Renal cortex interstitium (tissue), 15 donors: ENCODE data around the gene LAGE3. TPM values are rescaled to one million over a fixed set of nuclear protein-coding genes. Genes with fewer than 3 reads are reported as not detected.

Experiments used
- DNase-seq, 11 donors: peaks; one replicate each; pipeline ENCODE4 v3.0.0-alpha.2; 2013; ENCODE audit warnings: low read depth in 9 of 11, low spot score in 4 of 11; ENCODE audit errors: extremely low read depth in 1 of 11
- long read RNA-seq, 16 experiments: transcript quantifications; one replicate each; lab custom pipeline, GENCODE V29; 2026
- polyA plus RNA-seq, 3 donors: library from polyadenylated mRNA; unstranded; fragments of 120-200 nt; gene quantifications; one replicate each; pipeline ENCODE4 v1.2.1, GENCODE V29; 2013; ENCODE audit not compliant: insufficient read length in 3 of 3

LAGE3 gene
- 10 to 100 TPM in 2 of 3 donors, 1 to 10 TPM in 1; 9.2 to 14.9 (median 11.8) TPM for polyA plus RNA-seq
- long read RNA-seq, donor 1, transcript LAGE3-201 (3 exons, 949 nt) = major isoform, 17 of 17 reads
- long read RNA-seq, donor 1, partial matches to known transcripts = 0 of 17 reads
- long read RNA-seq, donor 1, other reads (novel, unspliced or antisense) = 0 of 17 reads
- long read RNA-seq, donor 2, transcript LAGE3-201 (3 exons, 949 nt) = major isoform, 29 of 29 reads
- long read RNA-seq, donor 2, partial matches to known transcripts = 0 of 29 reads
- long read RNA-seq, donor 2, other reads (novel, unspliced or antisense) = 0 of 29 reads
- long read RNA-seq, donor 3, transcript LAGE3-201 (3 exons, 949 nt) = major isoform, 31 of 31 reads
- long read RNA-seq, donor 3, partial matches to known transcripts = 0 of 31 reads
- long read RNA-seq, donor 3, other reads (novel, unspliced or antisense) = 0 of 31 reads
- long read RNA-seq, donor 4, transcript LAGE3-201 (3 exons, 949 nt) = major isoform, 21 of 21 reads
- long read RNA-seq, donor 4, partial matches to known transcripts = 0 of 21 reads
- long read RNA-seq, donor 4, other reads (novel, unspliced or antisense) = 0 of 21 reads
- long read RNA-seq, donor 5, transcript LAGE3-201 (3 exons, 949 nt) = major isoform, 41 of 41 reads
- long read RNA-seq, donor 5, partial matches to known transcripts = 0 of 41 reads
- long read RNA-seq, donor 5, other reads (novel, unspliced or antisense) = 0 of 41 reads
- long read RNA-seq, donor 6, transcript LAGE3-201 (3 exons, 949 nt) = major isoform, 27 of 27 reads
- long read RNA-seq, donor 6, partial matches to known transcripts = 0 of 27 reads
- long read RNA-seq, donor 6, other reads (novel, unspliced or antisense) = 0 of 27 reads
- long read RNA-seq, donor 7, transcript LAGE3-201 (3 exons, 949 nt) = major isoform, 30 of 30 reads
- long read RNA-seq, donor 7, partial matches to known transcripts = 0 of 30 reads
- long read RNA-seq, donor 7, other reads (novel, unspliced or antisense) = 0 of 30 reads
- long read RNA-seq, donor 8, transcript LAGE3-201 (3 exons, 949 nt) = major isoform, 45 of 45 reads
- long read RNA-seq, donor 8, partial matches to known transcripts = 0 of 45 reads
- long read RNA-seq, donor 8, other reads (novel, unspliced or antisense) = 0 of 45 reads
- long read RNA-seq, donor 9, transcript LAGE3-201 (3 exons, 949 nt) = major isoform, 37 of 37 reads
- long read RNA-seq, donor 9, partial matches to known transcripts = 0 of 37 reads
- long read RNA-seq, donor 9, other reads (novel, unspliced or antisense) = 0 of 37 reads
- long read RNA-seq, donor 10, transcript LAGE3-201 (3 exons, 949 nt) = major isoform, 26 of 31 reads
- long read RNA-seq, donor 10, partial matches to known transcripts = 5 of 31 reads
- long read RNA-seq, donor 10, other reads (novel, unspliced or antisense) = 0 of 31 reads
- long read RNA-seq, donor 11, transcript LAGE3-201 (3 exons, 949 nt) = major isoform, 24 of 24 reads
- long read RNA-seq, donor 11, partial matches to known transcripts = 0 of 24 reads
- long read RNA-seq, donor 11, other reads (novel, unspliced or antisense) = 0 of 24 reads
- long read RNA-seq, donor 12, transcript LAGE3-201 (3 exons, 949 nt) = major isoform, 13 of 13 reads
- long read RNA-seq, donor 12, partial matches to known transcripts = 0 of 13 reads
- long read RNA-seq, donor 12, other reads (novel, unspliced or antisense) = 0 of 13 reads
- long read RNA-seq, donor 13, transcript LAGE3-201 (3 exons, 949 nt) = major isoform, 59 of 59 reads
- long read RNA-seq, donor 13, partial matches to known transcripts = 0 of 59 reads
- long read RNA-seq, donor 13, other reads (novel, unspliced or antisense) = 0 of 59 reads
- long read RNA-seq, donor 14, transcript LAGE3-201 (3 exons, 949 nt) = major isoform, 23 of 23 reads
- long read RNA-seq, donor 14, partial matches to known transcripts = 0 of 23 reads
- long read RNA-seq, donor 14, other reads (novel, unspliced or antisense) = 0 of 23 reads
- long read RNA-seq, donor 15, transcript LAGE3-201 (3 exons, 949 nt) = major isoform, 6 of 6 reads
- long read RNA-seq, donor 15, partial matches to known transcripts = 0 of 6 reads
- long read RNA-seq, donor 15, other reads (novel, unspliced or antisense) = 0 of 6 reads
- long read RNA-seq, donor 16, transcript LAGE3-201 (3 exons, 949 nt) = major isoform, 65 of 65 reads
- long read RNA-seq, donor 16, partial matches to known transcripts = 0 of 65 reads
- long read RNA-seq, donor 16, other reads (novel, unspliced or antisense) = 0 of 65 reads

- DNase-seq = peak in 9 of 11 donors; percentile 64 to 81 (median 77)
Measured at GRCh38 chrX:154478728-154479622, at the start of gene LAGE3. LAGE3 (minus strand) TSS chrX:154479281; CDS start chrX:154478915, 366 bp downstream.

GRCh38 chrX:154526901-154527675, 48.0 kb upstream of the LAGE3 start:
- peak in 10 of 11 donors; percentile 41 to 78 (median 62) for DNase-seq

GRCh38 chrX:154525606-154526490, 46.8 kb upstream of the LAGE3 start:
- DNase-seq = no peak

- DNase-seq = no peak
Measured at GRCh38 chrX:154519389-154519788, 40.3 kb upstream of the LAGE3 start.

- peak in 1 of 11 donors; percentile 12 for DNase-seq
Measured at GRCh38 chrX:154517101-154517781, 38.2 kb upstream of the LAGE3 start.

GRCh38 chrX:154516656-154517100, 37.6 kb upstream of the LAGE3 start:
- DNase-seq = peak in 10 of 11 donors; percentile 41 to 75 (median 50)

GRCh38 chrX:154515966-154516655, 37.0 kb upstream of the LAGE3 start, which contains the start of gene FAM3A:
FAM3A (minus strand) TSS chrX:154516232; CDS start chrX:154515772, 460 bp downstream.
- DNase-seq = peak in 10 of 11 donors; percentile 57 to 85 (median 80)

- no peak for DNase-seq
Measured at GRCh38 chrX:154515090-154515965, 36.2 kb upstream of the LAGE3 start.

GRCh38 chrX:154513716-154514115, 34.6 kb upstream of the LAGE3 start:
- DNase-seq = no peak

- DNase-seq = no peak
Measured at GRCh38 chrX:154512879-154513553, 33.9 kb upstream of the LAGE3 start.

GRCh38 chrX:154511761-154512160, 32.7 kb upstream of the LAGE3 start:
- no peak for DNase-seq

GRCh38 chrX:154509455-154509854, 30.4 kb upstream of the LAGE3 start:
- no peak for DNase-seq
